GM21360 (cell line): ENCODE results near the gene ZNF844.
"Not testable (repeated sequence)": the region's sequence is repeated elsewhere in the genome, so short reads cannot be mapped to it uniquely, and the experiment has no call there.

Experiments used
- ATAC-seq: cut with Tn5 transposase; IDR thresholded peaks from one replicate; pipeline ENCODE4 v1.9.1; 2021; ENCODE audit warnings: mild to moderate bottlenecking, moderate library complexity; ENCODE audit not compliant: unreplicated experiment

The ZNF844 gene

GRCh38 chr19:12064590-12065538, at the start of gene ZNF844:
Gene ZNF844, plus strand, starts transcription at chr19:12064731. Its CDS starts 143 bp downstream, at chr19:12064874.
- ATAC-seq: no peak

- ATAC-seq: no peak
These were observed 49.3 kb upstream of the ZNF844 start for GRCh38 chr19:12015015-12015752.

- ATAC-seq: no peak
These were observed 48.8 kb upstream of the ZNF844 start for GRCh38 chr19:12015753-12016116.

- no peak for ATAC-seq
These were observed 30.3 kb upstream of the ZNF844 start for GRCh38 chr19:12034198-12034597.

GRCh38 chr19:12034620-12035019, 29.9 kb upstream of the ZNF844 start:
- ATAC-seq: no peak

- peak; percentile 93 for ATAC-seq
These were observed 29.0 kb upstream of the ZNF844 start, which contains the start of gene ZNF433 for GRCh38 chr19:12035220-12036172. Gene ZNF433, minus strand, starts transcription at chr19:12035679. Its CDS starts 140 bp downstream, at chr19:12035539.

- ATAC-seq: no peak
These were observed 21.6 kb upstream of the ZNF844 start for GRCh38 chr19:12042893-12043292.

- no peak for ATAC-seq
These were observed 20.6 kb upstream of the ZNF844 start for GRCh38 chr19:12043752-12044422.

- ATAC-seq: no peak
These were observed 16.7 kb upstream of the ZNF844 start for GRCh38 chr19:12047868-12048267.

- ATAC-seq: peak; percentile 14
These were observed 12.4 kb upstream of the ZNF844 start for GRCh38 chr19:12052091-12052496.

- peak; percentile 84 for ATAC-seq
These were observed 11.9 kb upstream of the ZNF844 start, which contains the start of gene ZNF878 for GRCh38 chr19:12052497-12053169. Gene ZNF878, minus strand, starts transcription at chr19:12052961. Its CDS starts 160 bp downstream, at chr19:12052801.

- no peak for ATAC-seq
These were observed 8.7 kb upstream of the ZNF844 start for GRCh38 chr19:12055784-12056183.

- no peak for ATAC-seq
These were observed 11.1 kb downstream of the ZNF844 start for GRCh38 chr19:12075538-12076139.

- ATAC-seq: not testable (repeated sequence)
These were observed 11.8 kb downstream of the ZNF844 start for GRCh38 chr19:12076331-12076730.

GRCh38 chr19:12077375-12077774, 12.8 kb downstream of the ZNF844 start:
- no peak for ATAC-seq

GRCh38 chr19:12083336-12083735, 18.8 kb downstream of the ZNF844 start:
- ATAC-seq: not testable (repeated sequence)

- ATAC-seq: no peak
These were observed 20.7 kb downstream of the ZNF844 start for GRCh38 chr19:12085074-12085818.

GRCh38 chr19:12090807-12091206, 26.3 kb downstream of the ZNF844 start:
- no peak for ATAC-seq
